HG03139 (cell line): Measurements from ENCODE around the gene STK39.
A peak's percentile ranks its signal among the peaks of the same experiment; 100 is the strongest.

Source experiments
- ATAC-seq: cut with Tn5 transposase; IDR thresholded peaks from one replicate; pipeline ENCODE4 v1.9.1; 2021; ENCODE audit not compliant: unreplicated experiment

Gene STK39

GRCh38 chr2:168210895-168211570 lies 36.4 kb downstream of the STK39 start:
- ATAC-seq = no peak

DNA sequence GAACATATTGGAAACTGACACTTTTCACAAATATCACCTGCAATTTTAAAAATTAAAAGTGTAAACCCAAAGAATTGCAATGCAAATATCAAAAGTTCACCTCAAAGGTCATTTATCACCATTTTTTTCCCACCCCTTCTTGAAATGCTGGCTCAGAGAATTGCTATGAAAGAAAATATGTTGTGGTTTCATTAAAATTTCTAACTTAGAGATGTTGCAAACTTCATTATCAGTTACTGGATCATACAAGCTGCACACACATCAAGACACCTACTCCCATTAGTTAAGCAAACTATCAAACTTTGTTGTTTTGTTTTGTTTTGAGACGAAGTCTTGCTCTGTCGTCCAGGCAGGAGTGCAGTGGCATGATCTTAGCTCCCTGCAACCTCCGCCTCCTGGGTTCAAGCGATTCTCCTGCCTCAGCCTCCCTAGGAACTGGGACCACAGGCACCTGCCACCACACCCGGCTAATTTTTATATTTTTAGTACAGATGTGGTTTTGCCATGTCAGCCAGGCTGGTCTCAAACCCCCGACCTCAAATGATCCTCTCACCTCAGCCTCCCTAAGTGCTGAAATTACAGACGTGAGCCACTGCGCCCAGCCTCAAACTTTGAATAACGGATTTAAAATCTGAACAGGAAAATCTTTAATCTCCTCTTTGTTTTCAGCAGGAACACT lies 37.0 kb downstream of the STK39 start:
- ATAC-seq = no peak

DNA sequence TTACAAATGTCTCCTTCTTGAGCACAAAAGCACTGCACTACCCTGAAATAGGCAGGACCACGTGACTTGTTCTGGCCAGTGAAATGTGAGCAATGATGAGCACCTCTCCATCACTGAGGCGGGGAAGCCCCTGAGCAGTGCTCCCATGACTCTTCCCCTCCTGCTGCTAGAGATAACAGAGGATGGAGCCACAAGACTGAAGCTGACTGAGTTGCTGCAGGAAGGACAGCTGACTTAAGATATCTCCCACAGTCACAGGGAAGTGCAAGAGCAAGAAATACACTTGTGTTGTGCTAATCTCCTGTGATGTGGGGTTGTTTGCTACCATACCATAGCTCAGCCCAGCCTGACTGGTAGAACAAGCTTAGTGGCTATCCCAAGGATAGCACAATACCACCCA lies 38.7 kb downstream of the STK39 start:
- ATAC-seq = no peak

DNA sequence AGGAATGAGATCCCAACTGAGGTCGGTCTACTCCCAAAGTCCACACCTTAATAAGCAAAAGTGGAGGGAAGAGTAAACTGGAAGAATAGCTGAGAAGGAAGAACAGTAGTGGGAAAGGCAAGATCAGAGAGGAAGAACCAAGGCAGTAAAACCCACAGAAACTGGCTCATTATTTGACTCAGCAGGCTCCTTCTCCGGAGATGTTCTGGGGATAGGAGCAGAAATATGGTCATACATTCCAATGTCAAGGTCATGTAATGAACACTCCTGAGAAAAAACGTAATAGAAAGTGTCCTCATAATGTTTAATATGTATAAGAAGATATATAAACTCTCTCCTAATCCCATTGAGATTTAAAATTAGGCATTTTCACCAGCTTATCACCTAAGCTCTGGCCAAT lies 39.5 kb downstream of the STK39 start:
- ATAC-seq = no peak

- no peak for ATAC-seq
Measured at GRCh38 chr2:168203762-168204693, 43.4 kb downstream of the STK39 start.

DNA sequence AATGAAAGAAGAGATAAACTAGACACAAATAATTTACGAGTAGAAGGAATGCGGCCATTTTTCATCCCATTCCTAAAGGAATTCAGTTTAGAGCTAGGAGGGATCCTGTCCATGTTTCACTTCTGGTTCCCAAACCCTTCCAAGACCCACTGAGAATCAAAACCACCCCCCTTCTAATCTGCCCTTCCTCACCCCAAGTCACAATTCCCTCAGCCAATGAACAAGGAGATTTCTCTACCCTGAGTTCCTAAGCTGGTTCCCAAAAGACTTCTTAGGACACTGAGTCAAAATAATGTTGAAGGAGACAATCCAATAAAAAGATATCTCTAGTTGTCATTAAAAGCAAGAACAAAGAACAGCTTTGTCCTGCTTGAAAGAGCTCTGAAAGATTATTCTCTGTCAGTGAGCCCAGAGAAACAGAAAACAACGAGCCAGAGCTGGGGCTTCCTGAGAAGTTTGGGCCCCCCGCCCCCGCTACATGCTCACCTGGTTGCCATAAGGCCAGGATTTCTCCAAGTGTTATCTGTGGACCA lies 45.7 kb downstream of the STK39 start:
- no peak for ATAC-seq

GRCh38 chr2:168200930-168201583 lies 46.3 kb downstream of the STK39 start:
- ATAC-seq = no peak

GRCh38 chr2:168198476-168199207 lies 48.8 kb downstream of the STK39 start:
- no peak for ATAC-seq

- ATAC-seq = no peak
Measured at GRCh38 chr2:168196764-168197180, 50.6 kb downstream of the STK39 start.

GRCh38 chr2:168194784-168195522 lies 52.4 kb downstream of the STK39 start:
- ATAC-seq = peak; percentile 88

- ATAC-seq = no peak
Measured at GRCh38 chr2:168192839-168193616, 54.4 kb downstream of the STK39 start.

- no peak for ATAC-seq
Measured at GRCh38 chr2:168191955-168192785, 55.2 kb downstream of the STK39 start.

DNA sequence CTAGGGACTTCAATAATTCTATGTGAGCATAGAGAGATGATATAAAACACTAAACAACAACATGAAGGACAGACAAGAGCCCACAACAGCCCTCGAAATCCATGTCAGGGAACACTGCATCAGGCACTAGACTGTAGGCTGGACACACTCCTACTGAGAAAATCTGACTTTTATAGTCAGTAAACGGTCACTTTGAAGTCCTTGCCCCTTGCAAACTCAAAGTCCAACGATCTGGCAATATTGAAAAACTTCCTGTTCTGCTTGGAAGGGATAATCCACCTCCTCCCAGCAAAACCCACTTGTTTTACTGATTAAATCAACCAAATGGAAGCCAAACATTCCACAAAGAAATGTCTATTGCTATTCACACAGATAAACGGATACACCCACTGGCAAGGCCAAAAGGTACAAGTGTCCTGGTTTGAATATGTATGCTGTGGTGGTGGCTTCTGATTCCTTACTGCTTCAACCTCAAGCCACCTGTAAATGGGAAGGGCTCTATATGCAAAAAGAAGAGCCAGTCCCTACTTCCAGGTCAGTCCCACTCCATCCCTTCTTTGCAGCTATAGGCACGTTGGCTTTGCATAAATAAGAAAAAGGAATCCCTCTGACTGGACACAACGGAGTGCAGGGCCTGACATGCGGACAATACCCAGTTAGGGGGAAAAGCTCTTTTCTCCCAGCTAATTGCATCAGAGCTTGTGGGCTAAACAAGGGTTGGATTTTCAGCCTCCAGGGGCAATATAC lies 56.6 kb downstream of the STK39 start:
- no peak for ATAC-seq

DNA sequence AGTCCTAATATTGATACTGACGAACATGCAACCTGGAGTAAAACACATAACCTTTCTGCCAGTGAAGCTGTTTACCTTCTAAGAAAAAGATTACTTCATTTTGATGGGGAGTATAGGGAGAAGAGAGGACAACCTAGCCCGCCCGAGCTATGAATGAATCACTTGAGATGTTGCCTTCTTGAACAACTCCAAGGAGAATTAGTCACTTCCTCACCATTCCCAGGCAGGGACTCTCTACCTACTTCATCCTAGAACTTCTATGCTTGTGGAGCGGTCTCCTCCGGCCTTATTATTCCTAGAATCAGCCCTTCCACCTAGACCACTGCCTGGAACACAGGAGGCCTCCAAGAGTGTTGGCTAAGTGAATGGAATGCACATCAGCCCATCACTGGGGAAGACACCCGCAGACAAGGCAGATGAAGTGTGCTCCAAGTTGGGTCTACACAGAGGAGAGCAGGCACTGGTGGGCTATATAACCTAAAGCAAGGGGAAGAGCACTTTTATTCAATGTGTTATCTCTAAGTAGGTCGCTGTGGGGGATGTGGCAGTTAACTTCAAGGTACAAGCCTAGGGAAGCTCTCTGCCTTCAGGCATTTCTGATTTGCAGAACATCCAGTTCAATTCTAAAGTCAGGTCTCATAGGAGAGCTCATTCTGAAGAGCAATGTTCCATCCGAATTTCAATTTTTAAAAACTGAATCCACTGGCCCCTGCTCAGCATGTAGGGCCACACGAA lies 57.4 kb downstream of the STK39 start:
- no peak for ATAC-seq

DNA sequence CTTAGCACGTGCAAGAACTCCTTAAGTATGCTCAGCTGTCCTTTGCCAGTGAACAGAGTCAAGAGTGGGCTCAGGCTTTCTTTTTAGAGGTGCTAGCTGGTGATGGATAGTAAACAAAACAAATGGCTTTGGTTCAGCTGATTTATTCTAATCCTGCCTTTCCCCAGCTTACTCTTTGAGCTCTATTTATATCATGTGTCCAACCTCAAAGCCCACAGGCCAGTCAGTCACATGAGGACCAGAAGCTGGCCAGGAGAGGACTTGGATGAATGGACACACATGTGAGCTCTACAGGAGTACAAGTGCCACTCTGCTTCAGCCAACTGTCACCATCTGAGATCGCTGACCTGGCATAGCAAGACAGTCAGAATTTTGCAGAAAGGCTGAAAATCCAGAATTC lies 59.4 kb downstream of the STK39 start:
- no peak for ATAC-seq

GRCh38 chr2:168186452-168186851 lies 60.9 kb downstream of the STK39 start:
- ATAC-seq = no peak
